ENCODE data around the gene RFLNA.

DNA sequence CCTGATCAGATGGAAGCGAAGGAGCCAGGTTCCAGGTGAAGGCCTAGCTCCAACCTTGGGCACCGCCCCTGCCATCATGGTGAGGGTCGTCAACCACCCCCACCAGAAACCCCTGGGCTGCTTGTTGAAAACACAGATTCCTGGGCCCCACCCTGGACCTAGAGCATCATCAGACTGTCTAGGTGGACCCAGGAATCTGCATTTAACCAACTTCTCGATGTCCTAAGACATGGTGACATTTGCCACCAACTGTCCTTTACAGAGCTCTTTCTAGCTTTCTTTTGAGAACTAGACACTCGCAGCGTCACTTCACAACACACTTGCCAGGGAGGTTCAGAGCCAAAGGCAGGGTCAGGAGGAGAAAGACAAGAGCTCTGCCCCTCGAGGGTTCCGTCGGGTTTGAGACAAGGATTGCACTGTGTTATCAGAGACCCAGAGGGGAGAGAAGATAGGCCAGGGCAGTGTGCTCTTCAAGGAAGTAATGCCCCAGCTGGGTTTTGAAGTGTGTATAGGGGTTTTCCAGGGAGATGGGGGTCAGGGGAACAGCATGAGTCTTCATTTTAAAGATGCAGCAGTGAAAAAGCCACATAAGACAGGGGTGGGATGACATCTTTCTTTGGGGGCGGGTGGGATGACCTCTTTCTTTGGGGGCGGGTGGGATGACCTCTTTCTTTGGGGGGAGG, 24.6 kb downstream of the RFLNA start:
- TF ChIP-seq POLR2A (IDR thresholded peaks at IDR 0.05) (no peak), EP300 (IDR thresholded peaks at IDR 0.05) (no peak)

Data from tibial nerve (tissue), 3 donors.